ENCODE data around the gene DPP6.

The DPP6 gene

DNA sequence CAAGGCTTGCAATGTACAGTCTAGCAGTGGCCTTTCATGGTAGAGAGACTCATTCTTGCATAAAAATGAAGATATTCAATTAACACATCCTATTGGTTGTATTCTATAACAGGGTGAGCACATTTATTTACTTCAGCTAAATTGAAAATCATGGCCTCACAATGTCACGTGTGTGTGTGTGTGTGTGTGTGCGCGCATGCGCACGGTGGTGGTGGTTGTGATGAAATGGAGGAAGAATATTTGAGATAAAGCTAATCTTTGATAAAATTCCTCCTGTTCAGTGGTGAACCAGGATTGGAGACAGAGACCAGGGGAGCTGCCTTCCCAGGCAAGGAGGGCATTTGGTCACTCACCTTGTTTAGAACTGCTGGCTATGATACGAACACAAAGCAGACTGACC, 199.8 kb downstream of the DPP6 start:
- no peak for DNase-seq

DNA sequence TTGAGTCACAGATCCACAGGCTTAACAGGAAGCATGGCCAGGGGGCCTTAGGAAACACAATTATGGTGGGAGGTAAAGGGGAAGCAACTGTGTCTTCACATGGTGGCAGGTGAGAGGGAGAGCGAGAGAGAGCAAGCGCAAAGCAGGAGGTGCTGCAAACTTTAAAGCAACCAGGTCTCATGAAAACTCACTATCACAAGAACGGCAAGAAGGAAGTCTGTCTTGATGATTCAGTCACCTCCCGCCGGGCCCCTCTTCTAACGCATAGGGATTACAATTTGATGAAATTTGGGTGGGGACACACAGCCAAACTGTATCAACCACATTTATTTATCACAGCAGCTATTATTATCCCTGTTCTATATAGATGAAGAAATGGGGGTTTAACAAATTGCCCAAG, 201.6 kb downstream of the DPP6 start:
- no peak for DNase-seq

DNA sequence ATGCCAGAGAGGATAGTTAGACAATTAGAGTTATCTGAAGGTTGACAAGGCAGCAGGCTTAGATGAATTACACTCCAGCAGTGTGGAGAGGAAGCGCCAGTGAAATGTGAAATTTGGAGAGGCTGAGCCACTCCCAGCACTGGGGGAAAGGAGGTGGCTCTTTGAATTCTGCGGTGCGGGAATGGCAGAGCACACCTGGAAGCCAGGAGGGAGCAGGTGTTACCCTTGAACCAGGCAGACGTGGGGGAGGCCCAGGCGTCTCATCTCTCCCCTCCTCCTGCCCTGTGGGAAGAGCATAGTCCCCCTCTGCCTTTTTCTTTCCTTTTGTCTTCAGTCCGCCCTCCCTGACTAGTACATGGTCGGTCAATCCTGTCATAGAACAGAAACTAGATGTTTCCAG, 203.1 kb downstream of the DPP6 start:
- DNase-seq: no peak

DNA sequence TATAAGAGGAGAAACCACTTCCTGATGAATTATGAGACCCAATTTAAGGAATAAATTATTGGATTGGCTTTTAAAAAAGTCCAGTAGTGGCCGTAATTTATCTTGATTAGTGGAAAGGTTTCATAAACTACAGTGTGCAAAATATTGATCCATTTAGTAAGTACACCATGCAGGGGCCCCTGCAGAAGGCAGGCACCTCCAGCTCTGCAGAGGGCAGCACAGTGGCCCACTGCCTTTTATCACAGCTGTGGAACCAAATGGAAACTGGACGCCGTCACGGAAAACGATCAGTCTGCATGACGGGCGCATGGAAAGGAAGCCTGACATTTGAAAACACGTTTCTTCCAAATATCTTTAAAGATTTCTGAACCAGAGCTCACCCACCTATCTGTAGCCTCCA, 204.0 kb downstream of the DPP6 start:
- DNase-seq: no peak

DNA sequence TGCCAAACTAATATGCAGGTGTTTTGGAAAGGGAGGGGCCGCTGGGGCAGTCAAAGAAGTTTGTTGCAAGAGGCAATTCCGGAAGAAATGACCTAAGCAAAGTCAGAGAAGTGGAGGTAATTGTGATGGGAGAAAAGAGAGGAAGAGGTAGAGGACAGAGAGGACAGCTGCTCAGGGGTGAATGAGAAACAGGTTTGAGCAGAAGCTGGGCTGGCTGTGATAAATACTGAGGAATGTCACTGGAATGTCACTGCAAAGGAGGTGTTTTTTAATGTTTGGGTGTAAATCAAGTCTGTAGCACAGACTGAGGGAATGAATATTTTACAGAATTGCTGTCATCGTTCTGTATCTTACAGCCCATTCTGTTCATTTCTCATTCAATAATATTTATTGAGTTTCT, 207.2 kb downstream of the DPP6 start:
- DNase-seq: no peak

DNA sequence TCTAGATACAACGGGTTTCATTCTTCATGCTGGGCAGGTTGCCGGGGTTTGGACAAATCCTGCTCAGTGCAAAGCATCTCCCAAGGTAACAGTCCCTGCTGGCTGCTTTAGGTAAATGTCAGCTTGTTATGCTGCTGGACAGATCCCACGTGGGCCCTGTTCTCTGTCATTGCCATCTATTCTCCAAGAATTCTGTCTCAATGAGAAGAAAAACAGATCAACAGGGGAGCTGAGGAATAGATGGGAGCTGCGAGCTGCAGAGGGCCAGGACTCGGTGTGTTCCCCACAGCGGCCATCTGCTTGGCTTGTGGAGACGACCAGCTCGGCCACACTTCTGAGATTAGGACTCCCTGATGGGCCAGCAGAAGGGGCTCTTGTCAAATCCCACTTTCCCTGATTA, 235.2 kb downstream of the DPP6 start:
- no peak for DNase-seq

DNA sequence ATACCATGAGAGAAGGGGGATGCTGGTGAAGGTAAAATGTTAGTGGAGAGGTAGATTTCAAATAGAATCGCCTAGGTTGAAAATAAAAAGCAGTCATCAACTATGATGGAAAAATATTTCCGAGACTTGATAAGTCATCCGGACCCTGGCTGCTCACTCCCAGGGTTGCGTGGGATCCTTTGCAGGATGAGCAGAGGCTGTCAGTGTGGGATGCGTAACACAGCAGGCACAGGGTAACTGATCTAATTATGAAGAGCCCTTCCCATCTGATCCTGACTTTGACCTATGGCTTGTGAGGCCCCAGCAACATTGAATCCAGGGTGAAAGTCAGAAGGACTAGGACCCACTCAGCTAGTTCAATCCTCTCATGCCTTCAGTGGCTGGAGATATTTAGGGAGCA, 236.9 kb downstream of the DPP6 start:
- DNase-seq: no peak

DNA sequence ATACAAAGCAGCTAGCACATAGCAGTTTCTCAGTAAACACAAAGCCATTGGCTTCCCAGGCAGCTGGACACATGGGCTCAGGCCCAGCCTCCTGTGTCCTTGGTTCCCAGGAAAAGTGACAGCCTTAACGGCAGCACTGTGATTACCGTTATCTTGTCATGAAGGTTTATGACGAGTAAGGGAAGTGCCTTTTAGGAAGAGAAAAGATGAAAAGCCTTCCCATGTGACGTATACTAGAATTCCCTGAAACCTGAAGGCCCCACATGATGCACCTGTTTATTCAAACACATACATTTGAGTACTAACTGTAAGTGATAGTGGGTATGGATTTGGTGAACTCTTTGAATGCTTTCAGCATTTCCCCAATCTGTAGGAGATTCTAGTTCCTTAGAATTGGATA, 244.2 kb downstream of the DPP6 start:
- DNase-seq: no peak

DNA sequence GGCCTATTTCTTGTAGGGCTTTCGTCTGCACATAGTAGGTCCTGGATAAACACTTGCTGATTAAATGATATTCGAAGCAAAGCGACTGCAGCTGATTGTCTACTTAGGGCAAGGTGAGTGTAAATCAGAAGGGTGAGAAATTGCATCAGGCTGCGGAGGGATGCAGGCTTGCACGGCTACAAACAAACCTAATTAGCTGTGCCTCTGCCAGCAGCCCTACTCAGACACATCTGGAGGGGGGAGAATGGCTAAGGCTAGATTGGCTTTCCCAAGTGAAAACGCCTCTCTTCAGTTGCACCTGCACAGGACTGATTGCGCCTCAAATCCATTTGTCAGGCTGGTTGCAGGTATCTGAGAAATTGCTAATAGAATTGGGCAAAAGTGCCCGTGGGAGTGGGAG, 247.5 kb downstream of the DPP6 start:
- no peak for DNase-seq

DNA sequence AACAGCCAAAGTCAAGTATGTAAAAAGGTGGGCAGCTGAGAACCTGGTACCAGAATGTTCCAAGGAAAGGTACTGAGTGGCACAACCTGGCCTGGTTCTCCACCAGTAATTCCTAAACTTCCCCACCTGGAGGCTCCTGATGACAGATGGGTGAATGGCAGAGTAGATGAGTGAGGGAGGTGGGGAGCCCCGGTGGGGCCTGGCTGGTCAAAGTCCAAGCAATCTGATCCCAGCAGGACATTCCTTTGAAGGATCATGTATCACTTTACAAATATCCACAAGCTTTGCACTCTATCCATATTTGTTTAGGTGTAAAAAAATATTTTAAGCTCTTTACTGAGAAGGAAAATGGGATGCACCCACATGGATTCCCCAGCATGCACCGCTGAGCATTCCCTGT, 250.2 kb downstream of the DPP6 start:
- no peak for DNase-seq

DNA sequence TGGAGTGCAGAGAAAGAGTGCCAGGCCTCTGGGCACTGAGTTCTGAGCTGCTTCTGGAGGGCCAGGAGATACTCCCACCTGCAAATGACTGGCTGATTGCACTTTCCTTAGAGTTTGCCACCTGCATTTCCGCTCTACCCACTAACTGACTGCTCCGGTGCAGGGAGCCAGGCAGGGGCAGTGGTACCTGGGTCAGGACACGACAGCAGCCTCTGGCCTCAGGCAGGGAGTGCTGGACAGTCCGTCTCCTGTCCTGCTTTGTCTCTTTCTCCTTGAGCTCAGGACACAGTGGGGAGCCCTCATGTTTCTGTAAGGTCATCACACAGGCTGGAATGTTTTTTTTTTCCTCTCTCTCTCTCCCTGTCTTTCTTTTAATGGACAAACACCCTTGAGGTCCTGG, 252.0 kb downstream of the DPP6 start:
- no peak for DNase-seq

DNA sequence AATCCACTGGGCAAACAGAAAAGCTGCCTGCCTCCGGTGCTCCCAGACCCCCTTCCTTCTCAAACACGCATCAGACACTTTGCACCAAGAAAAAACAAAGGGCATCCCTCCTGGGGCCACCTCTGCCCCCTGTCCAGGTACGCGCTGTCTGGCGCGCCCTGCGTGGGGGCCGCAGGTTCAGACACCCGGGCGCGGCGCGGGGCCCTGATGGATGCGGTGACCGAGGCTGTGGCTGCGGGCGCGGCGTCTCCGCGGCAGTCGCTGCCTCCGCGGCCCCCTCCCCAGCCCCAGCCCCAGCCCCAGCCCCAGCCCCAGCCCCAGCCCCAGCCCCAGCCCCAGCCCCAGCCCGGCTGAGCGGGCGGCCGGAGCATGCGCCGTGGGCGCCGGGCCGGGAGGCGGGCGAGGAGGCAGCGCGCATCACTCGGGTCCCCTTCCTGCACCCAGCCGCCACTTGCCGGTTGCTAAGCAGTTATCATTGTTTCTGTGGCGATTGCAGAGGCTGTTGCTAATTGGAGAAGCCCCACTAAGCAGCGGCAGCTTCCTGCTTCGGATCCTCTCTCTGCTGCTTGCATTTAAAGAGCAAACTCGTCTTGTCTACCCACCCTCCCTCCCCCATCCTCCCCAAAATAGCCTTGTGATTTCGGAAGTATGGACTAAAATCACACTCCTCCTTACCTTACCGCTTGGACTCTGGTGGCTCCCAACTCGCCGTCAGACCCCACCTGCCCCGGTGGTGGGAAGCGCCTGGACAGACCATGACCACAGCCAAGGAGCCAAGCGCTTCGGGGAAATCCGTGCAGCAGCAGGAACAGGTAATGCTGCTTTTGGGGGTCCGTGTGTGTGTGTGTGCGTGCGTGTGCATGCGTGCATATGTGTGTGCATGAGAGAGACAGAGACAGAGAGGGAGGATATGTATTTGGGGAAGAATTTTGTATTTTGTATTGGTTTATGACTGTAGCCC, 252.8 kb downstream of the DPP6 start:
- DNase-seq: no peak

DNA sequence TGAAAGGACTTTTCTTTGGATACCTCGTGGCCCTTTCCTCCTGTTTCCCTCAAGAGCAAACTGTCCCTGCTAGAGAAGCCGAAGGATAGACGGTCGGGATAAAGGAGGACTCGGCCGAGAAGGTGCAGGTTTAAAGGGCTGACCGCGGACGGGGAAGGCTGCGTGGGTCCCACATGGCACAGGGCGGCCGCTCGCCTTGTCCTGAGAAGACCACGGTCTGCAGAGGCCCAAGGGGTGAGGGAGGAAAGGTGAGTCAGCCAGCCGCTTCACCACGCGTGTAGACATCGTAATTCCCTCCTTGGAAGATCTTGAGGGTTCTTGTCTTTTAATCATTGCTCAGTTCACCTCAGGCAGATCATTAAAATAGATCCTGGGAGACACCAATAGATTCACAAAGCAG, 253.8 kb downstream of the DPP6 start:
- DNase-seq: no peak

DNA sequence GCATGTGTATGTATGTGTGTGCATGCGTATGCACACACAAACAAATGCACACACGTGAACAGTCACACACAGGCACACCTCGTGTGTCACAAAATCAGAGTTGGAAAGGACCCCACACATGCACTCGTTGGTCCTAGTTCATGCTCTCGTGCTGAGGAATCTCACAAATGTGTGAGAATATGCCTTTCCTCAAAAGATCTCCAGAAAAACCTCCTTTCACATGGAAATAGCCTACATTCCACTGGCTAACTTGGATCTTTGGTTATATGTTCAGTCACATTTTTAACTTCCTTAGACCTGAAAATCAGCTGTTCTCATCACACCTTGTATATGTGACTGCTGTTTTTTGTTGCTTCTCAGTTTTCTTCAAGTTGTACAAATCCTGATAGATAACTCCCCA, 256.7 kb downstream of the DPP6 start:
- no peak for DNase-seq

DNA sequence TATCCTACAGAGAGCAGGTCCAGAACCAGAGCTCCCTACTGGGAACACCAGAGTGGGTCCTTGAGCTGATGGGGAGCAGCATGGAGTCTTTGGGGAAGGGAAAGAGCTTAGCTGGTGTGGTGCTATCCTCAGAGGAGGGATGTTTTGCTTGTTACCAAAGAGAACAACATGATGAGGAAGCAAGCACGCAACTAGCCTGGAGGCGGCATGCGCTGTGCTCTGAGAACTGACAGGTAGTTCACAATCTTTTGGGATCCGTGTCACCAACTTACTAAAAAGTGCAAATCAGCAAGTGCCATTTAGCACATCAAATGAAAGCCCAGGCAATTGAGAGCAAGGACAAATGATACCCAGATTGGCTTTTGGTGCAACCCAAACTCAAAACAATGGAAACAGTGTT, 257.9 kb downstream of the DPP6 start:
- no peak for DNase-seq

DNA sequence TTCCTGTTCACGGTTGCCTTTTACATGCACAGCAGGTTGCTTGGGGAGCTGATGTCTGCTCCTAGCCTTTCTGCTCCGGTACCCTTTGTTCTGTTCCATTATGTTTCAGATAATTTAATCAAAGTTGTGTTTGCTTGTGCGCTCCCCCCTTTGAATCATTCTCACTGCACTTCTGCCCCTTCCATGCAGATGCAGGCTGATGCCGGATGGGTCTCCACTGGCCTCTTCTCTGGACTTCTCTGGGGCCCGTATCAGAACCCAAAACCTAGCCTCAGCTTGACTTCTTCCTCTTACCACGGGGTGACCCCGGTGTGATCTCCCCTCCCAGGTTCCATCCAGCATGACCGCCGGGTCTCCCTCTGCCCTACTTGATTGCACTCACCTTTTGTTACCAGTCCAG, 272.0 kb downstream of the DPP6 start:
- no peak for DNase-seq

DNA sequence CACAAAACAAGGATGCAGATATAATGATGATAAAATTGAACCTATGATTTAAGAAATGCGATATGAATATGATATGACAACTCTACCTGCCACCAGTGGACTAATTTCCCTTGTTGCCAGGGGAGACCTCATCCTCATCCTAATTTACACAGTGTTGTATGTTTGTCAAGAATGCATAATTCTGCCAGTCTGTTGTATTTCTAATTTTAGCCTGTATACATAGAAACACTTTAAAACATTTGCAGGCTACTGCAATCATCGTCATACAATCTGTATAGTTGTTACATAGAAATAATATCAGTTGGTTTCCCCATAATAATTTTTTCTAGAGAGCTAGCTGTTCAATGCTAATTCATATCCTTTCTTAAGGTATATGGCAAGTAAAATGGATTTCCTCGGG, 274.2 kb downstream of the DPP6 start:
- no peak for DNase-seq

DNA sequence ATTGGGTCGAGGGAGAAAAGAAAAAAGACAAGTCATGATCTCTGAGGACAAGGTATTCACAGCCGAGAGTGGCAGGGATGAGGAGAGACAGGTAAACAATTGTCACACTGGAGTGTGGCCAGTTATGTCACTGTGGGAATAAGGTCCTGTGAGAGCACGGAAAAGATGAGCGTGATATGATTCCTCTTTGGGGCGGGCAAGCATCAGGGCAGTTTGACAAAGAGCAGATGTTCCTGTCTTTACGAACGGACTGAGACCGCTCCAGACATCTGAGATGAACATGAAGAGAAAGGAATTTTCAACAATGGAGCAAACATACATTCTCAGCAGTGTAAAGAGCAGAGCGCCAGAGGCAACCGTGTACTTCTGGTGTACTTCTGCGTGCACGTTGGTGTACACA, 278.1 kb downstream of the DPP6 start:
- no peak for DNase-seq

DNA sequence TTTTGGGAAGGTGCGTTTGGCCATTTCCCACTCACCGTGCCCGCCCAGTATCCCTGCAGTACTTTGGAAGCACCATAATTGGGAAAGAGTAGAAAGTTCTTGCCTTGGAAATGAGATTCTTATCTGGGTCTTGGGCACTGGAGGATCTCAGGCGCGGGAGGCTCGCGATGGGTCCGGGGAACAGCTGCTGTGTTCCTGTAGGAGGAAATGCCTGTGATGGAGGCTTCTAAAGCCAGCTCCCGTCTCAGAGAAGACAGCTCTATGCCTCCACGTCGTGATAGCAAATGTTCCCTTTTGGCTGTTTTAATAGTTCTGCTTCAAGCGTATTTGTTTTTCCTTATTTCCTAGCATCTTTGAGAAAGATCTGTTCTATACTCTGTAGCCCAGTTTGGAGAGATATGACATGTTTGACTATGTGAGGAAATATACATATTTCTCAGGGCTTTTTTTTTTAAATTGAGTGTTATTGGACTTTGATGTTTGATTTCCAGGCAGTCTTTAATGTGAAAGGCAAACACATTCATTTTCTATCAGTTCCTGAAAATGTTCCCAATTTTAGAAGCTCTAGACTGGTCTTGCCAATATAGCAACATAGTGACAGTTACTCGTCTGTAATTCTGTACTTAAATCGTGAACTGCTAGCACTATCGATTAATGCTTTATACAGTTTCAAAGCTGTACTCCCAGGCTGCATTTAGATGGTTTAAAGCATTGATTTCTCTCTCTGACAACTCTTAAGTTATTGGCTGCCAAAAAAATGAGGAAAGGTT, 280.8 kb downstream of the DPP6 start:
- no peak for DNase-seq

DNA sequence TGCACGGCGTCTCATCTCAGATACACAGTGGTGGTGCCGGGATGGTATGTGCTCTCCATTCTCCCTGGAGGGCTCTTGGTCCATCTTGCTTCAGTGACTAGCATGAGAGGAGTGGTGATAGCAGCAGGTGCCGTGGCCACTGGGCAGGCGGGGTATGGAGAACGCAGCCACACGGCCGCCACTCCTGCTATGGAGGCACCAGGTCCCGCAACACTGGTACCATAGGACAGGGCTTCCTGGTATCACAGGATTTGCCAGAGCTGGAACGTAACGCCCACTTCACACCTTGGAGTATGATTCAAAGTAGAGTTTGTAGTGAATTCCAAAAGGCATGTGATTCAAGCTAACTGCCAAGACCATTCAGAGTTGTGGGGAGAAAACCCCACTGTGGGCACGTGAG, 284.1 kb downstream of the DPP6 start:
- DNase-seq: no peak

DNA sequence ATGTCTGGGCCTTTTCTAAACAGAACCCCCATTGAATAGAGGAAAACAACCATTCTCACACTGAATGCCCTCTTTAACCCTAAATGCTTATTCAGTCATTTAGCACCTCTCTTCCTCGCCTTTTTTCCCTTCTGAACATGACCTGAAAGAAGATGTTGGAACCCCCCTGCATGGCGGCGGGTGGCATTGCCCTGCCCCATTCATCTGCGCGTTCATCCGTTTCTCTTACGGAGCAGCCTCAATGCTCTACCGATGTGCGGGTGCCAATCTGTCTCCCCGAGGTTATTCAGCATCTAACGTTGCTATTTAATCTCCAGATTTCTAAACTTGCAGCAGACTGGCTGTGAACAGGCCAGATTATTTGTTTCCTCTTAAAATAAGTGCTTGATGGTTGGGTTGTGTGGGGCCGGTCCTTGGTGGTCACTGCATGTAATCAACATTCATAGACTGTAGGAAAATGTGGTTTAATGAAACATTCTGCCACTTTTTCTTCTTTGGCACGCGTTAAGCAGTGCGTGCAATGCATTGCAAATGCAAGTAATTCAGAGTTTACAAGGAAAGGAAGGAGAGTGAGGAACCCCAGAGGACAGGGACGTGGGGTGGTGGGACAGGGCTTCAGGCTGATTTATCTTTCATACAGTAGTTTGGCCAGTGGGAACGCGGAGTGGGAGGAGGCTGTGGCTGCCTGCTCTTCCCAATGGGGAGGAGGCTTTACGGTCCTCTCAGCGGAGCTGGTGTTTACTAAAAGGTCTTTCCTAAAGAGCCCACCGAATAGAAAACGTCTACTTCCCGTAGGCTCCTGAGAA, 286.7 kb downstream of the DPP6 start:
- DNase-seq: no peak

DNA sequence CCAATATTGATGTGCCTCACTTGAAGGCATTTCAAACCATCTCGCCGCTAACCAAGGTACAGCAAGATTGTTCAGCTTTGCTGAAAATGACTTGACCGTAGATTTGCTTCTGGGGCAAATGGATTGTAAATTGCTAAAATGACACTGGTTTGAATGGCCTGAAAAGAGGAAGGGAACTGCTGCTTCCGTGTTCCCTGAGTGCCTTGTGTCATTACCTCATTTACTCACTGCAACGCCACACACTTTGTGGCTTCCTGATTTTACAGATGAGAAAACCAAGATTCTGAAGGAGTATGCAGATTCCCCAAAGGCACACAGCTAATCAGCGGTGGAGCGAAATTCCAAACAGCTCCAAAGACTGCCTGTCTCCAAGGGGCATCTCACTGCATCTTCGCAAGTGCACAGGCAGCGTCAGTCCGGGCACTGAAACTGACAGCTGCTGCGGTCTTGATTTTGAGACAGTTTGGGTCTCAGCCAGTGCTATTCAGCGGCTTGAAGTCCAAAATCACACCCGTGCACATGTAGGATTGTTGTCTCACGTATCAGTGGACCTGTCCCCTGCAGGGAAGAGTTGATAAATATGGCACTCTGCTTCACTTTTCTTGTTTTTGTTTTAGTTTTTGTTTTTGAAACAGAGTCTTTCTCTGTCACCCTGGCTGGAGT, 290.9 kb downstream of the DPP6 start:
- DNase-seq: no peak
